ENCODE measurements around the gene VSTM2A.

Gene VSTM2A

DNA sequence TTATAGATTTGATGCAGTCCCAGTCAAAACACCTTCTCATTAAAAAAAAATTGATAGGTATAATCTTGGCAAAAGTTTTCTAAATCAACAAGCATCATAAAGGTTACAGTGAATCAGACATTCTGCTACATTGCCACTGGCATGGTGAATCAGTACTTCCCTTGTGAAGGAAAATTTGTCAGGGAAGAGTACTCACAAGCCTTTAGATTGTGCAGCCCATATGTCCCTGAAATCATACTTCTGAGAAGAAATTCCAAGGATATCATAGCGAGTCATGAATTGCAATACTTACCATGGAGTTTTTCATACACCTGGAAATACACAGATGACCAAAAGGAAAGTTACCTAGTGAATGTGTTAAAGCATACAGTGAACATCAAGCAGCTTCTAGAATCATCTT is 17.2 kb downstream of the VSTM2A start (continued):
- TF ChIP-seq, protein P1, sequence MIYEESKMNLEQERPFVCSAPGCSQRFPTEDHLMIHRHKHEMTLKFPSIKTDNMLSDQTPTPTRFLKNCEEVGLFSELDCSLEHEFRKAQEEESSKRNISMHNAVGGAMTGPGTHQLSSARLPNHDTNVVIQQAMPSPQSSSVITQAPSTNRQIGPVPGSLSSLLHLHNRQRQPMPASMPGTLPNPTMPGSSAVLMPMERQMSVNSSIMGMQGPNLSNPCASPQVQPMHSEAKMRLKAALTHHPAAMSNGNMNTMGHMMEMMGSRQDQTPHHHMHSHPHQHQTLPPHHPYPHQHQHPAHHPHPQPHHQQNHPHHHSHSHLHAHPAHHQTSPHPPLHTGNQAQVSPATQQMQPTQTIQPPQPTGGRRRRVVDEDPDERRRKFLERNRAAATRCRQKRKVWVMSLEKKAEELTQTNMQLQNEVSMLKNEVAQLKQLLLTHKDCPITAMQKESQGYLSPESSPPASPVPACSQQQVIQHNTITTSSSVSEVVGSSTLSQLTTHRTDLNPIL (CRISPR knock-in tag; IDR thresholded peaks at IDR 0.05; ENCODE audit: low read depth) = no peak

- no peak for ATAC-seq
- TF ChIP-seq ZNF8 (CRISPR knock-in tag; IDR thresholded peaks at IDR 0.05) (no peak), ZFP30 (CRISPR knock-in tag; IDR thresholded peaks at IDR 0.05) (no peak)
Measured at GRCh38 chr7:54560198-54560597, 18.0 kb downstream of the VSTM2A start.

DNA sequence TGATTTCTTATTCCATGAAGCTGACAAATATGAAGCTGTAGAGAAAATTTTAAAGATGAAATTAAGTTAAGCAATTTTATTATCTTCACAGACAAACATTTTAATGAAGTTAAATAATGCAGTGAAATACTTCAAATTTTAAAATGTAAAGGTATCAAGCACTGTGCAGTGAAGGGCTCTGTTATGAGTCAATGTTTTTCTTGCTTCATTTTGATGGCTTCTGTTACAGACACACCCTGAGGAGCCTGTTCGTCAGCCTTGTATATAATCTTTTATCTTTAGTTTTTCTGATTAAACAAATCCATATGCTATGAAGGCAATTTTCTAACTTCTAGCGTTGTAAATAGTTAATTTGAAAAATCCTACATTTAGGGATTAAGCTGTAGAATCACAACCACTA is 18.5 kb downstream of the VSTM2A start:
- no peak for TF ChIP-seq ZC3H10 (CRISPR knock-in tag; IDR thresholded peaks at IDR 0.05)
- TF ChIP-seq ZNF8 (CRISPR knock-in tag; IDR thresholded peaks at IDR 0.05) = no peak
- TF ChIP-seq, protein P1 (CRISPR knock-in tag; IDR thresholded peaks at IDR 0.05; ENCODE audit: low read depth) = no peak
- no peak for TF ChIP-seq CSDC2 (CRISPR knock-in tag; IDR thresholded peaks at IDR 0.05)
- TF ChIP-seq ZNF565 (CRISPR knock-in tag; conservative IDR thresholded peaks at IDR 0.05; ENCODE audit: low read depth) = no peak
- no peak for TF ChIP-seq ZNF70 (CRISPR knock-in tag; IDR thresholded peaks at IDR 0.05)
- TF ChIP-seq BACH2 (CRISPR knock-in tag; IDR thresholded peaks at IDR 0.05; ENCODE audit: borderline replicate concordance) = no peak
- no peak for TF ChIP-seq TOX (CRISPR knock-in tag; IDR thresholded peaks at IDR 0.05; ENCODE audit: borderline replicate concordance)
- TF ChIP-seq, protein P2, sequence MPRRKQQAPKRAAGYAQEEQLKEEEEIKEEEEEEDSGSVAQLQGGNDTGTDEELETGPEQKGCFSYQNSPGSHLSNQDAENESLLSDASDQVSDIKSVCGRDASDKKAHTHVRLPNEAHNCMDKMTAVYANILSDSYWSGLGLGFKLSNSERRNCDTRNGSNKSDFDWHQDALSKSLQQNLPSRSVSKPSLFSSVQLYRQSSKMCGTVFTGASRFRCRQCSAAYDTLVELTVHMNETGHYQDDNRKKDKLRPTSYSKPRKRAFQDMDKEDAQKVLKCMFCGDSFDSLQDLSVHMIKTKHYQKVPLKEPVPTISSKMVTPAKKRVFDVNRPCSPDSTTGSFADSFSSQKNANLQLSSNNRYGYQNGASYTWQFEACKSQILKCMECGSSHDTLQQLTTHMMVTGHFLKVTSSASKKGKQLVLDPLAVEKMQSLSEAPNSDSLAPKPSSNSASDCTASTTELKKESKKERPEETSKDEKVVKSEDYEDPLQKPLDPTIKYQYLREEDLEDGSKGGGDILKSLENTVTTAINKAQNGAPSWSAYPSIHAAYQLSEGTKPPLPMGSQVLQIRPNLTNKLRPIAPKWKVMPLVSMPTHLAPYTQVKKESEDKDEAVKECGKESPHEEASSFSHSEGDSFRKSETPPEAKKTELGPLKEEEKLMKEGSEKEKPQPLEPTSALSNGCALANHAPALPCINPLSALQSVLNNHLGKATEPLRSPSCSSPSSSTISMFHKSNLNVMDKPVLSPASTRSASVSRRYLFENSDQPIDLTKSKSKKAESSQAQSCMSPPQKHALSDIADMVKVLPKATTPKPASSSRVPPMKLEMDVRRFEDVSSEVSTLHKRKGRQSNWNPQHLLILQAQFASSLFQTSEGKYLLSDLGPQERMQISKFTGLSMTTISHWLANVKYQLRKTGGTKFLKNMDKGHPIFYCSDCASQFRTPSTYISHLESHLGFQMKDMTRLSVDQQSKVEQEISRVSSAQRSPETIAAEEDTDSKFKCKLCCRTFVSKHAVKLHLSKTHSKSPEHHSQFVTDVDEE (CRISPR knock-in tag; IDR thresholded peaks at IDR 0.05) = no peak
- TF ChIP-seq OSR1 (CRISPR knock-in tag; IDR thresholded peaks at IDR 0.05) = no peak
- no peak for TF ChIP-seq SNAI2 (CRISPR knock-in tag; IDR thresholded peaks at IDR 0.05)
- no peak for TF ChIP-seq ZFP30 (CRISPR knock-in tag; IDR thresholded peaks at IDR 0.05)
- TF ChIP-seq ISL1 (CRISPR knock-in tag; IDR thresholded peaks at IDR 0.05) = no peak
- no peak for TF ChIP-seq POU6F1 (CRISPR knock-in tag; IDR thresholded peaks at IDR 0.05; ENCODE audit: borderline replicate concordance, low read depth)
- no peak for TF ChIP-seq TCF4 (CRISPR knock-in tag; IDR thresholded peaks at IDR 0.05; ENCODE audit: borderline replicate concordance)
- TF ChIP-seq RARB (CRISPR knock-in tag; IDR thresholded peaks at IDR 0.05) = no peak
- no peak for TF ChIP-seq ZFP3 (CRISPR knock-in tag; IDR thresholded peaks at IDR 0.05)
- no peak for TF ChIP-seq CSRNP3 (CRISPR knock-in tag; IDR thresholded peaks at IDR 0.05)
- TF ChIP-seq ESRRG (CRISPR knock-in tag; IDR thresholded peaks at IDR 0.05) = no peak
- no peak for TF ChIP-seq PPARA (CRISPR knock-in tag; IDR thresholded peaks at IDR 0.05; ENCODE audit: borderline replicate concordance)
- no peak for ATAC-seq

- TF ChIP-seq ZNF70 (CRISPR knock-in tag; IDR thresholded peaks at IDR 0.05) = no peak
- TF ChIP-seq CSDC2 (CRISPR knock-in tag; IDR thresholded peaks at IDR 0.05) = no peak
- TF ChIP-seq, protein P1 (CRISPR knock-in tag; IDR thresholded peaks at IDR 0.05; ENCODE audit: low read depth) = no peak
- no peak for TF ChIP-seq RARB (CRISPR knock-in tag; IDR thresholded peaks at IDR 0.05)
- no peak for TF ChIP-seq SNAI2 (CRISPR knock-in tag; IDR thresholded peaks at IDR 0.05)
- no peak for TF ChIP-seq OSR1 (CRISPR knock-in tag; IDR thresholded peaks at IDR 0.05)
- no peak for TF ChIP-seq GLIS3 (CRISPR knock-in tag; IDR thresholded peaks at IDR 0.05)
- TF ChIP-seq ARNTL (CRISPR knock-in tag; IDR thresholded peaks at IDR 0.05; ENCODE audit: borderline replicate concordance, low read depth) = no peak
- TF ChIP-seq ESRRG (CRISPR knock-in tag; IDR thresholded peaks at IDR 0.05) = no peak
- TF ChIP-seq PPARA (CRISPR knock-in tag; IDR thresholded peaks at IDR 0.05; ENCODE audit: borderline replicate concordance) = no peak
- TF ChIP-seq ZC3H10 (CRISPR knock-in tag; IDR thresholded peaks at IDR 0.05) = no peak
- no peak for TF ChIP-seq BACH2 (CRISPR knock-in tag; IDR thresholded peaks at IDR 0.05; ENCODE audit: borderline replicate concordance)
- TF ChIP-seq TCF4 (CRISPR knock-in tag; IDR thresholded peaks at IDR 0.05; ENCODE audit: borderline replicate concordance) = no peak
- no peak for TF ChIP-seq ZNF8 (CRISPR knock-in tag; IDR thresholded peaks at IDR 0.05)
- TF ChIP-seq ZFP3 (CRISPR knock-in tag; IDR thresholded peaks at IDR 0.05) = no peak
- TF ChIP-seq, protein P2 (CRISPR knock-in tag; IDR thresholded peaks at IDR 0.05) = no peak
- no peak for ATAC-seq
Measured at GRCh38 chr7:54563329-54563916, 21.2 kb downstream of the VSTM2A start.
